Chondrocyte (in vitro differentiated cells): ENCODE results near the gene SEMA6A. TPM values are rescaled to one million over a fixed set of nuclear protein-coding genes. Genes with fewer than 3 reads are reported as not detected.
"Not testable (repeated sequence)": the region's sequence is repeated elsewhere in the genome, so short reads cannot be mapped to it uniquely, and the experiment has no call there.

Experiments
- DNase-seq: peaks from one replicate; pipeline ENCODE4 v3.0.0; 2021; ENCODE audit warnings: mixed read lengths, low spot score
- H3K27ac Mint-ChIP-seq: one replicate; pipeline ENCODE4 v1.8.0; 2021; ENCODE audit warnings: mild to moderate bottlenecking, moderate library complexity, mixed read lengths; ENCODE audit not compliant: unreplicated experiment
- H3K27me3 Mint-ChIP-seq: 2 replicates; pipeline ENCODE4 v1.8.0; 2021; ENCODE audit warnings: low read depth, mixed read lengths
- H3K36me3 Mint-ChIP-seq: 2 replicates; pipeline ENCODE4 v1.8.0; 2021; ENCODE audit warnings: low read depth, mixed read lengths
- H3K4me1 Mint-ChIP-seq: 2 replicates; pipeline ENCODE4 v1.8.0; 2021; ENCODE audit warnings: low read depth, mild to moderate bottlenecking, mixed read lengths
- H3K4me3 Mint-ChIP-seq: one replicate; pipeline ENCODE4 v1.8.0; 2021; ENCODE audit warnings: mild to moderate bottlenecking, moderate library complexity, mixed read lengths; ENCODE audit not compliant: unreplicated experiment
- H3K9me3 Mint-ChIP-seq: 2 replicates; pipeline ENCODE4 v1.8.0; 2021; ENCODE audit warnings: low read depth, mixed read lengths
- total RNA-seq: library from RNA; stranded (reverse); gene quantifications from 3 replicates; pipeline ENCODE4 v1.2.1, GENCODE V29; 2021
- TF ChIP-seq, protein P1 (sequence below): fragments of 200-600 bp; sonication (generic); IDR thresholded peaks from 2 replicates; pipeline ENCODE4 v1.5.0; 2021; ENCODE audit warnings: antibody characterized with exemption, mild to moderate bottlenecking, moderate library complexity

The SEMA6A gene
- total RNA-seq, 1 donor from 2014 or later, result 3.9 TPM

DNA sequence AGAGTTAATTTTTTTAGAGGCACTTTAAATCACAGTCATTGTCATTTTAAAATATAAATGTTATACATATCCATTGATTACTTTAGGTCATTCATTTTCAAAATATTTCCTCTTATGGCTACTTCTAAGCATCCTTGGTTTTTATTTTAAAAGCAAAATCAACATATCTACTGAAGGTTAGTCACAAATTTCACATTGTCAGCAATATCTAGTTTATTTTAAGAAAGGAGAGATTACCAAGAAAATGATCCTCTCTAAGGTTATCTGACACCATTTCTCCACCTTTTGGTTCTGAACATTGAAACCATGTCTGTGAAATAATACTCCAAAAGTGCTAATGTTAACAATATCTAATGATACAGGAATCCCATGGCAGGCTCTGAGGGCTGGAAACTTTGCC, 24.5 kb downstream of the SEMA6A start:
- no peak overlapping the region for H3K27ac Mint-ChIP-seq

DNA sequence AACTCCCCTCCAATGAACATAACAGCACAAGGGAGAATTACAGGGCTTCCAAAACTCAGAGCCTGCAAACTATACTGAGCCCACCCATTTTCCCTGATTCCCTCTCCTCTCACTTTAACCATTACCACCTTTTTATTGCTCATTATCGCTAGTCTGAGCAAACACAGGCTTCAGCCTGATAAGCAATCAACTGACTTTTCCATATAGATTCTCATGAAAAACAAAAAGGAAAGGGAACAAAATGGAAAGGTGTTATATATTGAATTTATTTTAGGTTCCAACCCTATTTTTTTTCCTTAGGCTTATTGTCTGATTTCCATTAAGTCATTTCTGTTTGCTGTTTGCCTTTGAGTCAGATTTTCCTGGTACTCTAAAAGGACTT, 27.9 kb downstream of the SEMA6A start:
- no peak overlapping the region for H3K4me3 Mint-ChIP-seq
- no peaks in the 10 kb centered on the region for H3K27me3 Mint-ChIP-seq
- TF ChIP-seq, protein P1, sequence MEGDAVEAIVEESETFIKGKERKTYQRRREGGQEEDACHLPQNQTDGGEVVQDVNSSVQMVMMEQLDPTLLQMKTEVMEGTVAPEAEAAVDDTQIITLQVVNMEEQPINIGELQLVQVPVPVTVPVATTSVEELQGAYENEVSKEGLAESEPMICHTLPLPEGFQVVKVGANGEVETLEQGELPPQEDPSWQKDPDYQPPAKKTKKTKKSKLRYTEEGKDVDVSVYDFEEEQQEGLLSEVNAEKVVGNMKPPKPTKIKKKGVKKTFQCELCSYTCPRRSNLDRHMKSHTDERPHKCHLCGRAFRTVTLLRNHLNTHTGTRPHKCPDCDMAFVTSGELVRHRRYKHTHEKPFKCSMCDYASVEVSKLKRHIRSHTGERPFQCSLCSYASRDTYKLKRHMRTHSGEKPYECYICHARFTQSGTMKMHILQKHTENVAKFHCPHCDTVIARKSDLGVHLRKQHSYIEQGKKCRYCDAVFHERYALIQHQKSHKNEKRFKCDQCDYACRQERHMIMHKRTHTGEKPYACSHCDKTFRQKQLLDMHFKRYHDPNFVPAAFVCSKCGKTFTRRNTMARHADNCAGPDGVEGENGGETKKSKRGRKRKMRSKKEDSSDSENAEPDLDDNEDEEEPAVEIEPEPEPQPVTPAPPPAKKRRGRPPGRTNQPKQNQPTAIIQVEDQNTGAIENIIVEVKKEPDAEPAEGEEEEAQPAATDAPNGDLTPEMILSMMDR, result no peak

More for the DNA sequence above, 24.5 kb downstream of the SEMA6A start:
- no peaks in the 10 kb centered on the region for H3K36me3 Mint-ChIP-seq
- no peak for DNase-seq
- TF ChIP-seq, protein P1, result no peak
- H3K9me3 Mint-ChIP-seq, result peaks cover 5% of the 10 kb centered on the region
- H3K27me3 Mint-ChIP-seq, result no peaks in the 10 kb centered on the region
- H3K4me1 Mint-ChIP-seq, result no peaks in the 10 kb centered on the region
- H3K4me3 Mint-ChIP-seq, result no peak overlapping the region

DNA sequence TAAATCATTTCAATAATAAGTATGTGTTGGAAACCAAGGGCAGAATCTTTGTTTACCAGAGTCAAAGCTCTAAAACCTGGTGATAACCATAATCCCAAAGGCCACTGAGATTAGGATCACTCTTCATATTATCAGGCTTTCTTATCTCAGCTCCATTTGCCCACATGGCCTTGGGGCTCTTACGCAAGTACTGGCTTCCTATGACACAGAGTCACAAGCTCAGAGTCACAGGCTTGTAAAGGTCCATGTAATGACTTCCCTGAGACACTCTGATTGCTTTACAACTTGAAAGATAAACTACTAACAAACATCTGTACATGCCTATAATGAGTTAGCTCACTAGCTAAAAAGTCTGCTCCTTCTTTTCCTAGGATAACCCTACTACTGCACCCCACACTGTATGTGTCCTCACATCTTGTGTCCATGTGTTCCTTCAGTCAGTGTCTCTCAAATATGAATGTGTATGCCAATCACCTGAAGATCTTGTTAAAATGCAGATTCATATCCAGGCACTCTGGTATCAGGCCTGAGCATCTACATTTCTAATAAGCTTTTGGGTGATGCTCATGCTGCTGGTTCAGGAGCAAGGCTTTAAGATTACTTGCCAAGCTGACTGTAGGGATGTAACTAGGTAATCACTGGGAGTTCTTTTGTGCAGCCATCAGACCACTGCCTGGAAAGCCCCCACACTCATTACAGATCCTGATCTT, 28.4 kb downstream of the SEMA6A start:
- no peaks in the 10 kb centered on the region for H3K36me3 Mint-ChIP-seq
- H3K4me1 Mint-ChIP-seq, result peaks cover 5% of the 10 kb centered on the region
- H3K4me3 Mint-ChIP-seq, result no peak overlapping the region
- H3K9me3 Mint-ChIP-seq, result peaks cover 5% of the 10 kb centered on the region
- no peak for DNase-seq
- no peak overlapping the region for H3K27ac Mint-ChIP-seq
- TF ChIP-seq, protein P1, result no peak
- H3K27me3 Mint-ChIP-seq, result no peaks in the 10 kb centered on the region

More for the DNA sequence above, 27.9 kb downstream of the SEMA6A start:
- Mint-ChIP-seq H3K36me3 (no peaks in the 10 kb centered on the region), H3K4me1 (peaks cover 5% of the 10 kb centered on the region), H3K27ac (no peak overlapping the region), H3K9me3 (peaks cover 5% of the 10 kb centered on the region)
- no peak for DNase-seq

DNA sequence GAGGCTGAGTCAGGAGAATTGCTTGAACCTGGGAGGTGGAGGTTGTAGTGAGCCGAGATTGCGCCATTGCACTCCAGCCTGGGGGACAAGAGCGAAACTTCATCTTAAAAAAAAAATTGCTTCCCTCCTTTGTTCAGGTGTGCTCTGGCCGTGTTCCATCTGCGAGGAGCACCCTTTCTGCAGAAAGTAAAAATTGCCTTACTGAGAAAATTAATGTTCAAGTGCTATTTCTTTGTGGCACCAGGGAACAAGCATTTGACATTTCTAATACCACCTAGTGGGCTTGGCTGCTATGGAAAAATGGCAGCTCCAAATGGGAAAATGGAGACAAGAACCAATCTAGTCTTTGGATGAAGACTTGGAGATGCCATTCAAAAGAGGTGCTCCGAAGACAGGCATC, 29.2 kb downstream of the SEMA6A start:
- not testable (repeated sequence) for H3K27me3 Mint-ChIP-seq, H3K4me1 Mint-ChIP-seq, H3K27ac Mint-ChIP-seq, DNase-seq, H3K36me3 Mint-ChIP-seq, H3K9me3 Mint-ChIP-seq, H3K4me3 Mint-ChIP-seq

DNA sequence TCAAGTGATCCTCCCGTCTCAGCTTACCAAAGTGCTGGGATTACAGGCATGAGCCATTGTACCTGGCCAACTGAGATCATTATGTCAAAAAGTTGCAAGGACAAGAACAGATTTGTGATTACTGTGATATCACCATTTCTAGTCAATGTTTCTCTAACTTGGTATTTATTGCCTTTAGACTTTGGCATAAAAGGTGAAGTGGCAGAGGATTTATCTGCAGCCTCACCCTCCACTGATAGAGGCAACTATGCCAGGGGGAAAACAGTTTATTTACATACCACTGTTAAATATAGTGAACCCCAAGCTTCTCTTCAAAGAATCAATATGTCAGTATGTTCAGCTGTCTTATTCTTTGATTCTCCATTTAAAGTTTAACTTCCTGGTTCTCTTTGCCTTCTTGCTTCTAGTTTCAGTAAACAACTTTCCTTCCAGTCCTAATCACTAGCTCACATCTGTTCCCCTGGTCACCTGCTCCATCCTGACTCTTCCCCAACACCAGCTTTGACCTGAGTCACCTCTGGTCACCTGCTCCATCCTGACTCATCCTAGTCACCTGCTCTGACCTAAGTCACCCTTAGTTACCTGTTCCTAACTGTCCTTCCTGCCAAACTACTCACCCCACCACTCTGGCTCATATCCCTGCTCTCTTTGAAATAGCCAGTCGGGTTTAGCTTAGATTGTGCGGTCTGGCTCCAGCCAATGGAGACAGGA, 29.9 kb downstream of the SEMA6A start:
- DNase-seq, result no peak
- no peak overlapping the region for H3K27ac Mint-ChIP-seq
- H3K4me1 Mint-ChIP-seq, result peaks cover 5% of the 10 kb centered on the region
- no peak overlapping the region for H3K4me3 Mint-ChIP-seq
- H3K27me3 Mint-ChIP-seq, result no peaks in the 10 kb centered on the region
- no peaks in the 10 kb centered on the region for H3K36me3 Mint-ChIP-seq
- TF ChIP-seq, protein P1, result no peak
- peaks cover 5% of the 10 kb centered on the region for H3K9me3 Mint-ChIP-seq
